Measurements from ENCODE around the gene LZTS3. TPM values are rescaled to one million over a fixed set of nuclear protein-coding genes. Genes with fewer than 3 reads are reported as not detected.

Gene LZTS3
- total RNA-seq, 4 donors from 2014 or later = 9.0 to 13.5 (median 9.7) TPM

DNA sequence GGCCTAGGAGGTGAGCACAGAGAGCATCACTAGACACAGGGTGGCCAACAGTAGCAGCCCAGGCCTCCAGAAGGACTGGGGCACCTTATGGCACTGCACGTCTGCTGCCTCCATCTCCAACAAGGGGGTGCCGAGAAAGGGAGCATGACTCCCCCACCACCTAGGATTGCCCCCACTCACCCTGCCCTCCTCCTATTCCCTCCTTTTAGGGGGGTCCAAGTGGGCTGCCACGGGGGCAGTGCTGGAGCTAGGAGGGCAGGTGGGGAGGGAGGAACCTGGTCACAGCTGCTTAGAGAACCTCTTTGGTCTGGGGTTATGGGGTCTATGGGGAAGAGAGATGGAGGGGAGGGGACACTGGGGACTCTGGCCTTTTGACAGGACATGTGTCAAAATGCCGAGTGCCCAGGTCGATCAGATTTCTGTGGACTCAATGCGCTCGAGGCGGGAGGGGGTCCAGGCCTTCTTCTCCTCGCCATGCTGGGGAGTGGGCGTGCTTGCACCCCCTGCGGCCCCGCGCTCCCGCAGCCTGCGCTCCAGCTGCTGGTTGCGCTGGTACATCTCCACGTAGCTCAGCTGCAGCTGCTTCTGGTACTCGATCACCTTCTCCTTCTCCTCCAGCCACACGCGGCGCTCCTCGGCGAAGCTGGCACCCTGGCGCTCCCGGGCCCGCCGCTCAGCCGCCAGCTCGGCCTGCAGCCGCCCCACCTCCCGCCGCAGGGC lies 9.1 kb downstream of the LZTS3 start:
- in situ Hi-C loops (cut with MboI; ENCODE audit: low pct_ligation_motif_present in 1 of 4, low pct_unique_long_range_greater_than_20kb in 1 of 4, low sequenced_read_pairs in 3 of 4) = no loop called here
- H3K27me3 ChIP-seq = peaks cover 17% of the 10 kb centered on the region
- TF ChIP-seq, protein P1, sequence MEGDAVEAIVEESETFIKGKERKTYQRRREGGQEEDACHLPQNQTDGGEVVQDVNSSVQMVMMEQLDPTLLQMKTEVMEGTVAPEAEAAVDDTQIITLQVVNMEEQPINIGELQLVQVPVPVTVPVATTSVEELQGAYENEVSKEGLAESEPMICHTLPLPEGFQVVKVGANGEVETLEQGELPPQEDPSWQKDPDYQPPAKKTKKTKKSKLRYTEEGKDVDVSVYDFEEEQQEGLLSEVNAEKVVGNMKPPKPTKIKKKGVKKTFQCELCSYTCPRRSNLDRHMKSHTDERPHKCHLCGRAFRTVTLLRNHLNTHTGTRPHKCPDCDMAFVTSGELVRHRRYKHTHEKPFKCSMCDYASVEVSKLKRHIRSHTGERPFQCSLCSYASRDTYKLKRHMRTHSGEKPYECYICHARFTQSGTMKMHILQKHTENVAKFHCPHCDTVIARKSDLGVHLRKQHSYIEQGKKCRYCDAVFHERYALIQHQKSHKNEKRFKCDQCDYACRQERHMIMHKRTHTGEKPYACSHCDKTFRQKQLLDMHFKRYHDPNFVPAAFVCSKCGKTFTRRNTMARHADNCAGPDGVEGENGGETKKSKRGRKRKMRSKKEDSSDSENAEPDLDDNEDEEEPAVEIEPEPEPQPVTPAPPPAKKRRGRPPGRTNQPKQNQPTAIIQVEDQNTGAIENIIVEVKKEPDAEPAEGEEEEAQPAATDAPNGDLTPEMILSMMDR (IDR thresholded peaks at IDR 0.05) = no peak
- TF ChIP-seq EP300 (IDR thresholded peaks at IDR 0.05; ENCODE audit: low read depth) = no peak
- no peak for TF ChIP-seq POLR2AphosphoS5 (IDR thresholded peaks at IDR 0.05)
- no peak for TF ChIP-seq POLR2A (IDR thresholded peaks at IDR 0.05)
- peaks cover 0 to 17% (median 7%) of the 10 kb centered on the region in 4 donors for H3K4me1 ChIP-seq
- intact Hi-C loops (cut with DNase I; ENCODE audit: low total_unique reads) = no loop called here
- no peak for DNase-seq
- H3K4me3 ChIP-seq = no peak overlapping the region
- WGBS, 2 donors (ENCODE audit: low coverage in 1 of 2) = 95% methylated on average over 32 of the region's 32 CpGs; no CpG with 5 or more reads in 1 of the 2 donors
- H3K9me3 ChIP-seq = no peaks in the 10 kb centered on the region
- H3K36me3 ChIP-seq = no peaks in the 10 kb centered on the region
- H3K27ac ChIP-seq = no peak overlapping the region

DNA sequence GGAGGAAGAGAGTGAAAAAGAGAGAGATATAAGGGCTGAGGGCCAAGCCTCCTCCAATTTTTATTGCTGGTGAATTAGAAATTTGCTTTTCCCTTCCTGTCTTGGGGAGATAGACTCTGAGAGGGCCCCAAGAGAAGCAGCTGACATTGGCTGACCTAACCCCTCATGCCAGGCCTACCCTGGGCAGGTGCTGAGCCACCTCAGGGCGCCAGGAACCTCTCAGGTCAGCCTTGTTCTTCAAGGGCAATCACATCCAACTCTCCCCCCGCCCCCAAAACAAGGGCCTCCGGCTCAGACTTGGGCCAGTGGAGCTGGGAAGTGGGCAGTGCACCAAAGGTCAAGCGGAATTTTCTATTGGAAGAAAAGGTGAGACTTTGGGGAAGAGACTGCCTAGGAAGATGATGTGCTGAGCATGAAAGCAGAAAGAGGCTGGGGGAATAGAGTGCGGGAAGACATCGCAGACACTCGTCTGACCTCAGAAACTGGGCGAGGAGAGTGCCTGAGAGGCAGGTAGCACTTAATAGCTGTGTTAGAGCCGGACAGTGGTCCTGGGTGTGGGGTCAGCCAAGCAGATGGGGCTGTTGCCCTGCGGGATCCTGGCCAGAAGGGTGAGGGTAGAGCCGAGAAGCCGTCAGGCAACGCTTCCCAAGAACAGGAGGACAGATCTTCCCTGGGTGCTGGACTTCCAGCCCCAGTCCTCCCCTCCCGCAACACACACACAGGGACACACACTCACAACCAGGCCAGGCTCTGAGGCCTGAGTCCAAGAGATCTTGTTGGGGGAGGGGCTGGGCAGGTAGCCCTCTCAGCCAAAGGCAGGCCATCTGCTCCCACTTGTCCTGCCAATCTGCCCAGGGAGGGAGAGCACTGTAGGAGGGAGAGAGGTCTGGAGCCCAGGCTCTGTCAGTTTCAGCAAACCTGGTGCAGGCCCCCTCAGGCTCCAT lies 10.0 kb downstream of the LZTS3 start:
- intact Hi-C loops (cut with DNase I; ENCODE audit: low total_unique reads) = no loop called here
- 90% methylated on average over 14 of the region's 14 CpGs; no CpG with 5 or more reads in 1 of the 2 donors for WGBS, 2 donors (ENCODE audit: low coverage in 1 of 2)
- no peak for DNase-seq
- Histone ChIP-seq H3K4me1 (peaks cover 5 to 22% (median 13%) of the 10 kb centered on the region in 4 donors), H3K9me3 (no peaks in the 10 kb centered on the region), H3K4me3 (no peak overlapping the region), H3K36me3 (no peaks in the 10 kb centered on the region), H3K27ac (no peak overlapping the region), H3K27me3 (peaks cover 12% of the 10 kb centered on the region)
- TF ChIP-seq POLR2AphosphoS5 (IDR thresholded peaks at IDR 0.05) (no peak), EP300 (IDR thresholded peaks at IDR 0.05; ENCODE audit: low read depth) (no peak)
- in situ Hi-C loops (cut with MboI; ENCODE audit: low pct_ligation_motif_present in 1 of 4, low pct_unique_long_range_greater_than_20kb in 1 of 4, low sequenced_read_pairs in 3 of 4) = no loop called here

DNA sequence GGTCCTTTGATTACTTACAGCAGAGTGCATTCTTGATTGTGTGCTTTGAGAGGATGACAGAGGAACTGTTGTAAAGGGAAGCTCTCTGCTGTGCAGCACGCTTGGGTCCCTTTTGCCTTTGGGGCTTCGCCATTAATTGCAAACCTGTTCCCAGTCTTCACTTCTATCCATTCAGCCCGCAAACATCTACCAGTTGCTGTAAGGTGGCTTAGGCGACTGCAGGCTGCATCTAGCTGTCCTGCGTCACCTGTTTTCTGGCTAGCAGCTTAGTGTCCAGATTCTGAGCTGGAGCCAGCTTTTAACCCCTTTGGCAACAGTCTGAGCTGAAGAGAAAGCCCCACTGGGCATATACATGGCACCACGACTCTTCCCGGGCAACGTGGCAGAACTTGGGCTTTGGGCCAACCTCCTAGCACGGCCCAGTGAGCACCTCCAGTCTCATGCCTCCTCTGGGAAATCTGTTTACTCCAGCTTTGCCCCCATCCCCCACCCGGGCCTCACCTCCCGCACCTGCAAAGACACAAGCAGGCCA lies 11.2 kb downstream of the LZTS3 start:
- H3K27ac ChIP-seq = no peak overlapping the region
- intact Hi-C loops (cut with DNase I; ENCODE audit: low total_unique reads) = no loop called here
- H3K27me3 ChIP-seq = no peaks in the 10 kb centered on the region
- H3K4me3 ChIP-seq = no peak overlapping the region
- WGBS, 2 donors (ENCODE audit: low coverage in 1 of 2) = 53 to 60% methylated on average over 1 to 11 of the region's 11 CpGs
- in situ Hi-C loops (cut with MboI; ENCODE audit: low pct_ligation_motif_present in 1 of 4, low pct_unique_long_range_greater_than_20kb in 1 of 4, low sequenced_read_pairs in 3 of 4) = no loop called here
- no peaks in the 10 kb centered on the region for H3K9me3 ChIP-seq
- TF ChIP-seq, protein P1 (IDR thresholded peaks at IDR 0.05) = no peak
- no peak for TF ChIP-seq POLR2AphosphoS5 (IDR thresholded peaks at IDR 0.05)
- no peak for TF ChIP-seq EP300 (IDR thresholded peaks at IDR 0.05; ENCODE audit: low read depth)
- TF ChIP-seq POLR2A (IDR thresholded peaks at IDR 0.05) = no peak
- DNase-seq = no peak
- H3K4me1 ChIP-seq = peaks cover 17 to 25% (median 21%) of the 10 kb centered on the region in 4 donors
- H3K36me3 ChIP-seq = no peaks in the 10 kb centered on the region

DNA sequence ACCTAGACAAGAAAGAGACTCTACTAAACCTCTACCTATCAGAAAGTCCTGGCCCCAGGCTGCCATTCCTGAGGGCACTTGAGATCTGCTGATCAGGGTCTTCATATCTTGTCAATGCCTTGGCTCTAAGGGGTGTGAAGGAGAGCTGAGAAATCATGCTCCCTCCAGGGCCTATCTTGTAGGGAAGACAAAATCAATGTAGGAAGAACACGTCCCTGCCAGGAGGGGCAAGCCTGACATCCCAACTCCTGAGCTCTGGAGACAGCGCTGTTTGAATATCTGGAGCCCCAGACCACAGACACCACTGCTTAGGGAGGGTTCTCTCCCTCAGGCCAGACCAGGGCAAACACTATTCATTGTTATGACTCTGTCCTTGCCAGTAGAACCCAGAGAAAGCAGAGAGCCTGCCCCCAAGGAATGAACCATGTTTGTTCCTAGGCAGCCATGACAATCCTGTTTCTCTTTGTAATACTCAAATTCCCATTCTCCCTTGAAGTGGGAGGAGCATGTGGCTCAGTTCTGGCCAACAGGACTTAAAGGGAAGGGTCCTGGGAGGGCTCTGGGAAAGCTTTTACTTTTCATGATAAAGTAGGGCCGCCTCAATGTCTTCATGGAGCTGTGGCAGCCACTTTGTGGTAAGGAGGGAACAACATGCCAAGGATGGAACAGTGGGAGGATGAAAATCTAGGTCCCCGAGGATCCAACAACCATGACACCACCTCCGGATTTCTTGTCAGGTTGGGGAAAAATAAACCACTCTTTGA lies 11.9 kb downstream of the LZTS3 start:
- no peak overlapping the region for H3K27ac ChIP-seq
- H3K36me3 ChIP-seq = no peaks in the 10 kb centered on the region
- H3K27me3 ChIP-seq = no peaks in the 10 kb centered on the region
- H3K4me3 ChIP-seq = no peak overlapping the region
- H3K4me1 ChIP-seq = peaks cover 17 to 31% (median 27%) of the 10 kb centered on the region in 4 donors
- H3K9me3 ChIP-seq = no peaks in the 10 kb centered on the region
- in situ Hi-C loops (cut with MboI; ENCODE audit: low pct_ligation_motif_present in 1 of 4, low pct_unique_long_range_greater_than_20kb in 1 of 4, low sequenced_read_pairs in 3 of 4) = no loop called here
- no peak for TF ChIP-seq POLR2AphosphoS5 (IDR thresholded peaks at IDR 0.05)
- no peak for DNase-seq
- intact Hi-C loops (cut with DNase I; ENCODE audit: low total_unique reads) = no loop called here
- WGBS, 2 donors (ENCODE audit: low coverage in 1 of 2) = 69 to 75% methylated on average over 3 to 5 of the region's 5 CpGs
